NOMO-1 (cell line): ENCODE measurements around the gene LAMA1.

Experiments used
- DNase-seq, 2 experiments: peaks; one replicate each; lab custom pipeline; 2025; ENCODE audit not compliant: unreplicated experiment in 2 of 2; lab: John Stamatoyannopoulos, UW

LAMA1 gene

GRCh38 chr18:6920099-6920955 is 197.3 kb downstream of the LAMA1 start:
- DNase-seq, result peak; percentile 5 to 40

- DNase-seq, result no peak
These were observed 200.5 kb downstream of the LAMA1 start for GRCh38 chr18:6917072-6917471.

GRCh38 chr18:6901286-6901926 is 216.2 kb downstream of the LAMA1 start:
- no peak for DNase-seq

- no peak for DNase-seq
These were observed 225.8 kb downstream of the LAMA1 start for GRCh38 chr18:6891788-6892187.
